Caco-2 (cell line): ENCODE results near the gene TRIML2. TPM values are rescaled to one million over a fixed set of nuclear protein-coding genes. Genes with fewer than 3 reads are reported as not detected.

Source experiments
- BruUV-seq: library from RNA; stranded (reverse); fragments of 400-500 nt; replicated peaks from 2 replicates; lab custom pipeline; 2021; lab: Mats Ljungman, UMichigan
- CTCF ChIA-PET: fragments of 300-600 bp; sonication (Branson Sonifier 250); formaldehyde crosslinking; loops from one replicate; lab custom pipeline; 2022; ENCODE audit warnings: antibody characterized with exemption; lab: Charles Lee
- POLR2A ChIA-PET: fragments of 300-600 bp; sonication (Branson Sonifier 250); formaldehyde crosslinking; loops from one replicate; lab custom pipeline; 2022; ENCODE audit warnings: antibody characterized with exemption; lab: Charles Lee
- DNase-seq, 2 experiments: peaks; one replicate each; pipeline versions ENCODE4 v3.0.0 to v3.0.0-alpha.2; 2020 to 2022
- H3K27me3 ChIP-seq: replicated peaks from 2 replicates; pipeline ENCODE4 v1.6.0; 2011; ENCODE audit warnings: low read length; ENCODE audit not compliant: control insufficient read depth, insufficient read depth
- H3K36me3 ChIP-seq: 2 replicates; pipeline ENCODE4 v1.5.1; 2011; ENCODE audit warnings: low read length; ENCODE audit not compliant: control insufficient read depth, insufficient read depth
- H3K4me1 ChIP-seq: fragments of 250-450 bp; sonication (Bioruptor Pico); 2 replicates; pipeline ENCODE4 v1.5.1; 2020; ENCODE audit warnings: mild to moderate bottlenecking
- H3K4me3 ChIP-seq: 2 replicates; pipeline ENCODE4 v1.5.1; 2011; ENCODE audit warnings: low read depth, mild to moderate bottlenecking, control low read depth, low read length
- H3K9me3 ChIP-seq: fragments of 250-450 bp; sonication (Bioruptor Pico); 2 replicates; pipeline ENCODE4 v1.5.1; 2020; ENCODE audit warnings: mild to moderate bottlenecking, moderate library complexity
- H3K27ac Mint-ChIP-seq: one replicate; pipeline ENCODE4 v1.8.0; 2022; ENCODE audit warnings: mixed read lengths; ENCODE audit not compliant: unreplicated experiment
- H3K27me3 Mint-ChIP-seq: one replicate; pipeline ENCODE4 v1.8.0; 2022; ENCODE audit warnings: mixed read lengths; ENCODE audit not compliant: insufficient read depth, unreplicated experiment
- H3K36me3 Mint-ChIP-seq: one replicate; pipeline ENCODE4 v1.8.0; 2022; ENCODE audit warnings: mild to moderate bottlenecking, mixed read lengths; ENCODE audit not compliant: insufficient read depth, unreplicated experiment
- H3K4me1 Mint-ChIP-seq: one replicate; pipeline ENCODE4 v1.8.0; 2022; ENCODE audit warnings: low read depth, mixed read lengths; ENCODE audit not compliant: unreplicated experiment
- H3K4me3 Mint-ChIP-seq: one replicate; pipeline ENCODE4 v1.8.0; 2022; ENCODE audit warnings: mild to moderate bottlenecking, moderate library complexity, mixed read lengths; ENCODE audit not compliant: unreplicated experiment
- H3K9me3 Mint-ChIP-seq: one replicate; pipeline ENCODE4 v1.8.0; 2022; ENCODE audit warnings: mixed read lengths; ENCODE audit not compliant: unreplicated experiment
- CTCF ChIP-seq, 2 experiments: fragments of 200-600 bp in 1 of 2; IDR thresholded peaks; 1 replicate in 1 of 2; 2 replicates in 1 of 2; pipeline versions ENCODE4 v1.5.1 to v1.8.0; 2011 to 2022; ENCODE audit warnings: antibody characterized with exemption in 1 of 2, control low read depth in 1 of 2, inconsistent platforms in 1 of 2, low read depth in 1 of 2, low read length in 1 of 2, mild to moderate bottlenecking in 1 of 2, moderate library complexity in 1 of 2; ENCODE audit not compliant: insufficient read depth in 1 of 2, severe bottlenecking in 1 of 2, unreplicated experiment in 1 of 2
- intact Hi-C: fragments of 100-400 bp; cut with micrococcal nuclease; formaldehyde crosslinking; loops from one replicate; pipeline ENCODE4 v1.10.0; 2022; ENCODE audit not compliant: unreplicated experiment
- total RNA-seq: library from RNA; stranded (reverse); gene quantifications from 2 replicates; pipeline ENCODE4 v1.2.3, GENCODE V29; 2022

TRIML2 gene
- total RNA-seq, 1 experiment from 2014 or later, result 2.2 TPM

GRCh38 chr4:188107931-188108843 lies 1.2 kb downstream of the TRIML2 start:
- Mint-ChIP-seq H3K4me3 (peak overlapping the region; percentile 36), H3K9me3 (no peaks in the 10 kb centered on the region), H3K27me3 (no peaks in the 10 kb centered on the region), H3K27ac (peak overlapping the region; percentile 29), H3K4me1 (peaks cover 24% of the 10 kb centered on the region), H3K36me3 (peaks cover 4% of the 10 kb centered on the region)
- POLR2A ChIA-PET, result no interaction called here
- peaks cover 9% of the 10 kb centered on the region; the same call in 1 of the 2 replicates for H3K9me3 ChIP-seq
- intact Hi-C loops, result loop anchor here (1.0 kb wide), 1 partner anchor 265 kb away; no protein-coding TSS in a partner anchor
- H3K36me3 ChIP-seq, result no peaks in the 10 kb centered on the region
- H3K4me3 ChIP-seq, result no peak overlapping the region
- no peaks in the 10 kb centered on the region for H3K27me3 ChIP-seq
- no TSS peak for BruUV-seq
- CTCF ChIA-PET, result no interaction called here
- no peak for TF ChIP-seq CTCF (IDR thresholded peaks at IDR 0.05; ENCODE audit: insufficient read depth in 1 of 2, low read depth in 1 of 2, low read length in 1 of 2, severe bottlenecking in 1 of 2, unreplicated experiment in 1 of 2)
- DNase-seq, result peak in 1 of 2 experiments; percentile 13
- H3K4me1 ChIP-seq, result peaks cover 32% of the 10 kb centered on the region

DNA sequence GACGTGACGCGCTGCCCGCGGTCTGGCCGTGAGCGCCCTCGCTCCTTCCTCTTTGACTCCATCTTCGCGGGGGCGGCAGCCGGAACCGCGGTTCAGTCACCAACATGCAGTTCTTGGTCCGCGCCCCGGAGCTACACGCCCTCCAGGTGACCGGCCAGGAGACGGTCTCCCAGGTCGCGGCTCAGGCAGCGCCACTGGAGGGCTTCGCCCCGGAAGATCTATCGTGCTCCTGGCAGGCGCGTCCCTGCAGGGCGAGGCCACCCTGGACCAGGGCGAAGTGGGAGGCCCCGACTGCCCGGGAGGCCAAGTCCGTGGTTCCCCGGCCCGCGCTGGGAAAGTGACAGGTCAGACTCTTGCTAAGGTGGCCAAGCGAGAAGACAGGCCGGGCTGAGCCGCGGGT lies 2.9 kb downstream of the TRIML2 start:
- BruUV-seq, result no TSS peak
- Histone ChIP-seq H3K4me1 (peaks cover 32% of the 10 kb centered on the region), H3K9me3 (peaks cover 9% of the 10 kb centered on the region; the same call in 1 of the 2 replicates), H3K27me3 (no peaks in the 10 kb centered on the region), H3K36me3 (no peaks in the 10 kb centered on the region), H3K4me3 (no peak overlapping the region)
- no peaks in the 10 kb centered on the region for H3K27me3 Mint-ChIP-seq
- no peak for DNase-seq
- POLR2A ChIA-PET, result no interaction called here
- peaks cover 4% of the 10 kb centered on the region for H3K36me3 Mint-ChIP-seq
- H3K9me3 Mint-ChIP-seq, result no peaks in the 10 kb centered on the region
- no peak overlapping the region for H3K27ac Mint-ChIP-seq
- intact Hi-C loops, result no loop called here
- H3K4me1 Mint-ChIP-seq, result peaks cover 24% of the 10 kb centered on the region
- TF ChIP-seq CTCF (IDR thresholded peaks at IDR 0.05; ENCODE audit: insufficient read depth in 1 of 2, low read depth in 1 of 2, low read length in 1 of 2, severe bottlenecking in 1 of 2, unreplicated experiment in 1 of 2), result no peak
- H3K4me3 Mint-ChIP-seq, result no peak overlapping the region
- CTCF ChIA-PET, result no interaction called here

GRCh38 chr4:188092824-188093223 lies 16.6 kb downstream of the TRIML2 start:
- Mint-ChIP-seq H3K36me3 (no peaks in the 10 kb centered on the region), H3K27me3 (no peaks in the 10 kb centered on the region), H3K9me3 (no peaks in the 10 kb centered on the region), H3K4me3 (no peak overlapping the region), H3K27ac (peak overlapping the region; percentile 38), H3K4me1 (peaks cover 6% of the 10 kb centered on the region)
- H3K9me3 ChIP-seq, result no peaks in the 10 kb centered on the region
- ChIA-PET CTCF (no interaction called here), POLR2A (no interaction called here)
- no TSS peak for BruUV-seq
- H3K27me3 ChIP-seq, result no peaks in the 10 kb centered on the region
- no peak overlapping the region for H3K4me3 ChIP-seq
- intact Hi-C loops, result no loop called here
- DNase-seq, result no peak
- TF ChIP-seq CTCF (IDR thresholded peaks at IDR 0.05; ENCODE audit: insufficient read depth in 1 of 2, low read depth in 1 of 2, low read length in 1 of 2, severe bottlenecking in 1 of 2, unreplicated experiment in 1 of 2), result no peak
- H3K36me3 ChIP-seq, result no peaks in the 10 kb centered on the region
- peaks cover 10% of the 10 kb centered on the region; the same call in 1 of the 2 replicates for H3K4me1 ChIP-seq
